ENCODE data around the gene CLRN3. TPM values are rescaled to one million over a fixed set of nuclear protein-coding genes. Genes with fewer than 3 reads are reported as not detected.

The CLRN3 gene
- total and polyA plus RNA-seq, 8 donors = 0.18 to 0.84 (median 0.50) TPM; not detected in 2

DNA sequence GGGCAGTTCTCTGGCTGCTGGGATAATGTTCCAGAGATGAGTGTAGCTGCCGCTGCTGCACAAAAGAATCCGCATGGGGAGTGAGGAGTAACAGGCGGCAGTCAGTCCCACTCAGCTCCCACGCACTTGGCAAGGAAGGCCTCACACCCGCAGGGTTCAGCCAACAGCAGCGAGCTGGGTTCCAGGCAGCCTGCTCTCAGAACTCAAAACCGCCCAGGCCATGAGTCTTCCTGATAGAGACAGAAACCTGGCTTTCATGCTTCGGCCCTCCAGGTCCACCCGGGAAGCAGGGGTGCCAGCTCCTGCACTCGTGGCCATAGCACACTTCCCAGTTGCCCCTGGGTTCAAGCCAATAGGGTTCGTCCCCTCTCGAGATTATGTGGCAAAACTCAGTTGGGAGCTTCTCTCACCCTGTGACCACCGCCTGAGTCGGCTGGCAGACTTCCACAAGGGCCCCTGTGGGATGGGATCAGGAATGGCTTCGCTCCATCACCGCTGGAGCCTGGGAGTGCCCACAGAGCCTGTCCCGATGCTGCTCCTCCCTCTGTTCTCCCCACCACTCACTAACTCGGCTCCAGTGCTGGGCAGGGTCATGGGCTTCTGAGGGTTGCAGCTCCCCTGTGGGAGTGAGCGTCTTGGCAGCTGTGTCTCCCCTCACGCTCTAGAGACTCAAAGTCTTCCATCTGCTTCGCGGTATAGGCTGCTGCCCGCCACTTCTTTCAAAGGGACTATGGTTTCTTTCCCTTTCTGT is 20.6 kb downstream of the CLRN3 start:
- Histone ChIP-seq H3K27ac (no peak overlapping the region), H3K4me3 (no peak overlapping the region), H3K4me1 (no peaks in the 10 kb centered on the region), H3K36me3 (no peaks in the 10 kb centered on the region), H3K27me3 (no peaks in the 10 kb centered on the region), H3K9me3 (no peaks in the 10 kb centered on the region)
- intact Hi-C loops (cut with DNase I) = no loop called here
- FAIRE-seq (no peak), ATAC-seq (peak in 2 of 4 donors; percentile 29 to 38), DNase-seq (peak in 1 of 6 donors; percentile 10)
- WGBS, 2 donors = 71 to 80% methylated on average over 23 of the region's 23 CpGs
- TF ChIP-seq, protein P1, sequence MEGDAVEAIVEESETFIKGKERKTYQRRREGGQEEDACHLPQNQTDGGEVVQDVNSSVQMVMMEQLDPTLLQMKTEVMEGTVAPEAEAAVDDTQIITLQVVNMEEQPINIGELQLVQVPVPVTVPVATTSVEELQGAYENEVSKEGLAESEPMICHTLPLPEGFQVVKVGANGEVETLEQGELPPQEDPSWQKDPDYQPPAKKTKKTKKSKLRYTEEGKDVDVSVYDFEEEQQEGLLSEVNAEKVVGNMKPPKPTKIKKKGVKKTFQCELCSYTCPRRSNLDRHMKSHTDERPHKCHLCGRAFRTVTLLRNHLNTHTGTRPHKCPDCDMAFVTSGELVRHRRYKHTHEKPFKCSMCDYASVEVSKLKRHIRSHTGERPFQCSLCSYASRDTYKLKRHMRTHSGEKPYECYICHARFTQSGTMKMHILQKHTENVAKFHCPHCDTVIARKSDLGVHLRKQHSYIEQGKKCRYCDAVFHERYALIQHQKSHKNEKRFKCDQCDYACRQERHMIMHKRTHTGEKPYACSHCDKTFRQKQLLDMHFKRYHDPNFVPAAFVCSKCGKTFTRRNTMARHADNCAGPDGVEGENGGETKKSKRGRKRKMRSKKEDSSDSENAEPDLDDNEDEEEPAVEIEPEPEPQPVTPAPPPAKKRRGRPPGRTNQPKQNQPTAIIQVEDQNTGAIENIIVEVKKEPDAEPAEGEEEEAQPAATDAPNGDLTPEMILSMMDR (IDR thresholded peaks at IDR 0.05) = no peak

DNA sequence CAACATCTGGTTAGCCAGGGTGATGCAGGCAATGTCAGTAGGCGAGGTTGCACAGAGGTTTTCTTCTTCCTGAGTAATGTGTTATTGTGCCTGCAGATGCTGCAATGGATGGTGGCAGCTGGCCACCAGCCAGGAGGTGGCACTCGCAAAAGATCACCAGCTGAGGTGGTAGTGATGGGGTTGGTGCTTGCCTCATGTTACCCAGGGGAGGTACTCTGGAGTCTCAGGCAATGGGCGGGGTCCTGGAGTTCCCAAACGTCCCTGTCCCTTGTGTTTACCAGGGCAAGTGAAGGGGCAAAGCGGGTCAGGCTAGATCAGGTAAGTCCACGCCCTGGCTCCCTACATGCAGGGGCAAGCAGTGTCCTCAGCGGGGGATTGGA is 21.1 kb downstream of the CLRN3 start:
- Histone ChIP-seq H3K36me3 (no peaks in the 10 kb centered on the region), H3K9me3 (no peaks in the 10 kb centered on the region), H3K4me1 (no peaks in the 10 kb centered on the region), H3K27me3 (no peaks in the 10 kb centered on the region), H3K27ac (no peak overlapping the region), H3K4me3 (no peak overlapping the region)
- intact Hi-C loops (cut with DNase I) = no loop called here
- ATAC-seq (no peak), FAIRE-seq (no peak), DNase-seq (no peak)
- 60 to 69% methylated on average over 7 of the region's 7 CpGs for WGBS, 2 donors
- TF ChIP-seq, protein P1 (IDR thresholded peaks at IDR 0.05) = no peak

DNA sequence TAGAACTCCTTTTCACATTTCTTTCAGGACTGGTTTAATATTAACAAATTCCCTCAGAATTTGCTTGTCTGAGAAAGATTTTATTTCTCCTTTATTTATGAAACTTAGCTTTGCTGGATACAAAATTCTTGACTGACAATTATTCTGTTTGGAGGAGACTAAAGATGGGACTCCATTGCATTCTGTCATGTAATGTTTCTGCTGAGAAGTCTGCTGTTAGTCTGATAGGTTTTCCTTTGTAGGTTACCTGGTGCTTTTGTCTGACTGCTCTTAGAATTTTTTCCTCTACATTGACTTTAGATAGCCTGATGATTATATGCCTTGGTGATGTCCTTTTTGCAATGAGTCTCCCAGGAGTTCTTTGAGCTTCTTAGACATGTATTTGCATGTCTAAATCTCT is 23.4 kb downstream of the CLRN3 start:
- Histone ChIP-seq H3K36me3 (no peaks in the 10 kb centered on the region), H3K27me3 (no peaks in the 10 kb centered on the region), H3K27ac (no peak overlapping the region), H3K9me3 (no peaks in the 10 kb centered on the region), H3K4me1 (no peaks in the 10 kb centered on the region), H3K4me3 (no peak overlapping the region)
- FAIRE-seq (no peak), DNase-seq (no peak), ATAC-seq (no peak)
- TF ChIP-seq, protein P1 (IDR thresholded peaks at IDR 0.05) = no peak
- intact Hi-C loops (cut with DNase I) = no loop called here

DNA sequence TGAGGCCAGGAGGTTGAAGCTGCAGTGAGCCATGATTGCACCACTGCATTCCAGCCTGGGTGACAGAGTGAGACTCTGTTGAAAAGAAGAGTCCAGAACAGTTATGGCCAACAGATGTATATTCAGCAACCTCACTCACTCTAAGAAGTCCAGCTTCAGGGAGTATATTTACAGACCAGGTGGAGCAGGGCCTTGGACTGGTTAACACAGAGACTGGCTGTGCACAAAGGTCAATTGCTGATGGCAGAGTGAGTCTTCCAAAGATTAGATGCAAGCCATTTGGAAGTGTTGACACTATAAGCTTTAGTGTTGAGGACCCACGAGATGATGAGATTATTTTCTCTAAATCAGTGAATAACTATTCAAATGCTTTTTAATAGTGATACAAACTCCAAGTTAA is 24.9 kb downstream of the CLRN3 start:
- Histone ChIP-seq H3K36me3 (no peaks in the 10 kb centered on the region), H3K4me1 (no peaks in the 10 kb centered on the region), H3K9me3 (no peaks in the 10 kb centered on the region), H3K4me3 (no peak overlapping the region), H3K27ac (no peak overlapping the region), H3K27me3 (no peaks in the 10 kb centered on the region)
- FAIRE-seq = no peak
- 46 to 51% methylated on average over 1 of the region's 1 CpG for WGBS, 2 donors
- intact Hi-C loops (cut with DNase I) = no loop called here
- TF ChIP-seq, protein P1 (IDR thresholded peaks at IDR 0.05) = no peak
- ATAC-seq = no peak
- no peak for DNase-seq

DNA sequence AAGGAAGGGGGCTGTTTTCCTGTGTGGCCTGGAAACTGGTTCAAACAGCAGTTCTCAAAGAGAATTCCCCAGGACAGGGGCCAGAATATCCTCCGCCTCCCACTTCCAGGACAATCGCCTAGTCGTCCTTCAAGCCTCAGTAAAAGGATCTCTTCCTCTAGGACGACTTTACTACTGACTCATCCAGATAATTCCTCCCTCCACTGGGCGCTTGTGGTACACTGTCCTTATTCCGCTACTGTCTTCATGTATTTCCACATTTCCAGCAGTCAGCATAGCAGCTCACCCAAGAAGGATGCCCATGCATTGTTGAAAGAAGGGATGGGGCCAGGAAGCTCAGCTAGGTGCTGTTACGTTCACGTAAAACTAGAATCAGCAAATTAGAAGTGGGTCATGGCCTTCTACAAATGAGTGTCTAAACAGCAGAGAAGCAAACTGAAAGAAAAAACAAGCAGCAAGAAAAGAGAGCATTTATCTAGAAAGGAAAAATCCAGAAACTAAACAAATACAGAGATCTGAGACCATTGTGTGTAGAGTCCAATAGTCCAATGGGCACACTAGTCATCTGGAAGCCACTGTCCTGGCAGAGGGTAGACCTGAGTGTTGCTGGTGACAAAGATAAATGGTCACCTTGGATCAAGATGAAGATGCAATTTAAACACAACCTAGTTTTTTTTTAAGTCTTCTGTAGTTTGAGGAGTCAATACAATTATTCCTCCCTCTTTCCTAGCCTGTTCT is 26.3 kb downstream of the CLRN3 start:
- intact Hi-C loops (cut with DNase I) = no loop called here
- Histone ChIP-seq H3K4me1 (no peaks in the 10 kb centered on the region), H3K27ac (no peak overlapping the region), H3K27me3 (no peaks in the 10 kb centered on the region), H3K36me3 (no peaks in the 10 kb centered on the region), H3K4me3 (no peak overlapping the region), H3K9me3 (no peaks in the 10 kb centered on the region)
- ATAC-seq = no peak
- FAIRE-seq = no peak
- TF ChIP-seq, protein P1 (IDR thresholded peaks at IDR 0.05) = no peak
- WGBS, 2 donors = 64 to 71% methylated on average over 8 of the region's 8 CpGs
- no peak for DNase-seq

Measured in pancreas (tissue), 10 donors.